DMS 273 (cell line): ENCODE results near the gene PHAF1.

ENCODE experiments used
- DNase-seq: peaks from one replicate; lab custom pipeline; 2025; ENCODE audit not compliant: unreplicated experiment; lab: John Stamatoyannopoulos, UW

The PHAF1 gene

GRCh38 chr16:67162506-67163163 lies 52.9 kb downstream of the PHAF1 start:
- peak; percentile 84 for DNase-seq

- peak; percentile 88 for DNase-seq
These were observed 53.6 kb downstream of the PHAF1 start for GRCh38 chr16:67163164-67163998.

GRCh38 chr16:67163999-67164558 lies 54.3 kb downstream of the PHAF1 start:
- DNase-seq = peak; percentile 54

- DNase-seq = peak; percentile 39
These were observed 54.9 kb downstream of the PHAF1 start, which contains the start of gene HSF4 for GRCh38 chr16:67164599-67165061. Gene HSF4 (plus strand): TSS chr16:67164745. CDS start chr16:67164812, 67 bp downstream.

GRCh38 chr16:67165121-67166078 lies 55.7 kb downstream of the PHAF1 start:
- DNase-seq = no peak

GRCh38 chr16:67166110-67166547 lies 56.4 kb downstream of the PHAF1 start:
- DNase-seq = no peak

- DNase-seq = no peak
These were observed 56.9 kb downstream of the PHAF1 start for GRCh38 chr16:67166598-67167168.

GRCh38 chr16:67167588-67167987 lies 57.8 kb downstream of the PHAF1 start:
- no peak for DNase-seq

- DNase-seq = no peak
These were observed 59.3 kb downstream of the PHAF1 start for GRCh38 chr16:67169011-67169451.

GRCh38 chr16:67169642-67170167 lies 60.0 kb downstream of the PHAF1 start:
- peak; percentile 78 for DNase-seq

- peak; percentile 94 for DNase-seq
These were observed 60.6 kb downstream of the PHAF1 start, which contains the start of gene NOL3 for GRCh38 chr16:67170168-67170948. Gene NOL3 (plus strand): TSS chr16:67170538.

- peak; percentile 68 for DNase-seq
These were observed 61.4 kb downstream of the PHAF1 start for GRCh38 chr16:67170949-67171649.

- no peak for DNase-seq
These were observed 63.6 kb downstream of the PHAF1 start for GRCh38 chr16:67173323-67173722.

GRCh38 chr16:67173808-67174705 lies 64.3 kb downstream of the PHAF1 start:
- DNase-seq = peak; percentile 96

- DNase-seq = no peak
These were observed 65.0 kb downstream of the PHAF1 start for GRCh38 chr16:67174706-67175231.

- no peak for DNase-seq
These were observed 66.9 kb downstream of the PHAF1 start for GRCh38 chr16:67176662-67177061.
